GM23248 (cell line): ENCODE measurements around the gene SLC25A48. TPM values are rescaled to one million over a fixed set of nuclear protein-coding genes. Genes with fewer than 3 reads are reported as not detected.

Experiments used
- DNase-seq: peaks from one replicate; pipeline ENCODE4 v3.0.0-alpha.2; 2015
- H2AFZ ChIP-seq: fragments of 200-600 bp; sonication (generic); 2 replicates; pipeline ENCODE4 v1.6.1; 2016; ENCODE audit warnings: antibody characterized with exemption
- H3F3A ChIP-seq: fragments of 200-600 bp; sonication (generic); 2 replicates; pipeline ENCODE4 v1.6.1; 2016; ENCODE audit warnings: mild to moderate bottlenecking, antibody characterized with exemption, mixed run types; ENCODE audit not compliant: insufficient read depth
- H3K27ac ChIP-seq: fragments of 200-600 bp; sonication (generic); 2 replicates; pipeline ENCODE4 v1.5.1; 2016; ENCODE audit warnings: mild to moderate bottlenecking
- H3K27me3 ChIP-seq: fragments of 200-600 bp; sonication (generic); replicated peaks from 2 replicates; pipeline ENCODE4 v1.6.1; 2016; ENCODE audit warnings: mild to moderate bottlenecking; ENCODE audit not compliant: insufficient read depth
- H3K36me3 ChIP-seq: fragments of 200-600 bp; sonication (generic); 2 replicates; pipeline ENCODE4 v1.6.1; 2016; ENCODE audit warnings: low read depth, mild to moderate bottlenecking
- H3K4me1 ChIP-seq: fragments of 200-600 bp; sonication (generic); 2 replicates; pipeline ENCODE4 v1.6.1; 2016; ENCODE audit warnings: mild to moderate bottlenecking; ENCODE audit not compliant: insufficient read depth
- H3K4me2 ChIP-seq: fragments of 200-600 bp; sonication (generic); one replicate; pipeline ENCODE4 v1.6.1; 2016; ENCODE audit warnings: mild to moderate bottlenecking; ENCODE audit not compliant: unreplicated experiment
- H3K4me3 ChIP-seq: fragments of 200-600 bp; sonication (generic); 2 replicates; pipeline ENCODE4 v1.5.1; 2016; ENCODE audit warnings: mild to moderate bottlenecking
- H3K79me2 ChIP-seq: fragments of 200-600 bp; sonication (generic); 2 replicates; pipeline ENCODE4 v1.6.1; 2016; ENCODE audit warnings: mild to moderate bottlenecking; ENCODE audit not compliant: insufficient read depth
- H3K9ac ChIP-seq: fragments of 200-600 bp; sonication (generic); 2 replicates; pipeline ENCODE4 v1.6.1; 2016; ENCODE audit warnings: mild to moderate bottlenecking
- H3K9me2 ChIP-seq: fragments of 200-600 bp; sonication (generic); 2 replicates; pipeline ENCODE4 v1.6.1; 2016; ENCODE audit warnings: mixed run types, mild to moderate bottlenecking, moderate library complexity; ENCODE audit not compliant: insufficient read depth
- H3K9me3 ChIP-seq: fragments of 200-600 bp; sonication (generic); one replicate; pipeline ENCODE4 v1.6.1; 2017; ENCODE audit warnings: low read depth
- H4K20me1 ChIP-seq: fragments of 200-600 bp; sonication (generic); 2 replicates; pipeline ENCODE4 v1.6.0; 2016; ENCODE audit not compliant: insufficient read depth
- EZH2 ChIP-seq: fragments of 200-600 bp; sonication (generic); IDR thresholded peaks from 2 replicates; pipeline ENCODE4 v1.6.1; 2018; ENCODE audit warnings: antibody characterized with exemption, mild to moderate bottlenecking; ENCODE audit not compliant: insufficient read depth, poor library complexity, severe bottlenecking
- EZH2phosphoT487 ChIP-seq: fragments of 200-600 bp; sonication (generic); IDR thresholded peaks from 2 replicates; pipeline ENCODE4 v1.6.1; 2018; ENCODE audit warnings: antibody characterized with exemption, moderate library complexity, mild to moderate bottlenecking, low read depth; ENCODE audit not compliant: insufficient read depth
- WGBS, 2 experiments: methylation state at CpG; one replicate each; pipeline ENCODE4 v1.1.6; 2015 to 2017; ENCODE audit warnings: low lambda C conversion rate in 2 of 2, low coverage in 1 of 2; ENCODE audit errors: missing lambda C conversion rate in 2 of 2; 5-methylcytosine and 5-hydroxymethylcytosine counted together
- in situ Hi-C: fragments of 300-500 bp; cut with MboI; formaldehyde crosslinking; loops from 2 replicates; pipeline ENCODE4 v1.15.0; 2020
- polyA plus RNA-seq: library from polyadenylated mRNA; unstranded; fragments of >200 nt; fragmentation: Nextera tagmentation; extraction: Ambion mirVana; gene quantifications from 2 replicates; pipeline ENCODE4 v1.2.1, GENCODE V29; 2016
- total RNA-seq: library from RNA; depleted of rRNA; stranded (reverse); fragments of >200 nt; shearing (Covaris generic); gene quantifications from 2 replicates; pipeline ENCODE4 v1.2.3, GENCODE V29; 2014

The SLC25A48 gene
- total and polyA plus RNA-seq, 2 experiments from 2014 or later: not detected

- H3K4me2 ChIP-seq: peak overlapping the region; percentile 50
- 60 to 70% methylated on average over 13 of the region's 13 CpGs for WGBS, 2 experiments
Measured at GRCh38 chr5:135887881-135888614, 53.6 kb downstream of the SLC25A48 start.

GRCh38 chr5:135890296-135890695 lies 55.8 kb downstream of the SLC25A48 start:
- Histone ChIP-seq H3K4me3 (no peak overlapping the region), H3K9ac (no peak overlapping the region), H3K9me2 (no peaks in the 10 kb centered on the region), H2AFZ (no peak overlapping the region), H3K4me1 (0 out of 2 replicates have a peak, but pooled peaks cover 6% of the 10 kb centered on the region), H3K79me2 (no peaks in the 10 kb centered on the region), H3K4me2 (no peak overlapping the region), H3K27ac (no peak overlapping the region), H3K9me3 (no peaks in the 10 kb centered on the region), H3K27me3 (no peaks in the 10 kb centered on the region), H3F3A (no peaks in the 10 kb centered on the region), H3K36me3 (no peaks in the 10 kb centered on the region), H4K20me1 (no peaks in the 10 kb centered on the region)
- in situ Hi-C loops: loop anchor here (10.0 to 25.0 kb wide), 2 partner anchors 195 to 872 kb away; no protein-coding TSS in a partner anchor
- no peak for DNase-seq
- TF ChIP-seq EZH2 (no peak), EZH2phosphoT487 (no peak)
- WGBS, 2 experiments: 60 to 68% methylated on average over 2 of the region's 2 CpGs

More at GRCh38 chr5:135887881-135888614, 53.6 kb downstream of the SLC25A48 start:
- Histone ChIP-seq H2AFZ (no peak overlapping the region), H3F3A (no peaks in the 10 kb centered on the region), H3K9ac (no peak overlapping the region), H4K20me1 (no peaks in the 10 kb centered on the region), H3K27ac (no peak overlapping the region), H3K9me3 (no peaks in the 10 kb centered on the region), H3K27me3 (no peaks in the 10 kb centered on the region), H3K4me3 (no peak overlapping the region), H3K4me1 (0 out of 2 replicates have a peak, but pooled peaks cover 6% of the 10 kb centered on the region), H3K36me3 (no peaks in the 10 kb centered on the region), H3K79me2 (no peaks in the 10 kb centered on the region), H3K9me2 (no peaks in the 10 kb centered on the region)
- TF ChIP-seq EZH2phosphoT487 (no peak), EZH2 (no peak)
- DNase-seq: peak; percentile 74
- in situ Hi-C loops: loop anchor here (5.0 to 25.0 kb wide), 3 partner anchors 297 to 874 kb away; no protein-coding TSS in a partner anchor

GRCh38 chr5:135890867-135891266 lies 56.4 kb downstream of the SLC25A48 start:
- H3K9me3 ChIP-seq: no peaks in the 10 kb centered on the region
- no peaks in the 10 kb centered on the region for H3F3A ChIP-seq
- H3K27me3 ChIP-seq: no peaks in the 10 kb centered on the region
- H3K9ac ChIP-seq: no peak overlapping the region
- H3K9me2 ChIP-seq: no peaks in the 10 kb centered on the region
- WGBS, 2 experiments: 86 to 87% methylated on average over 5 of the region's 5 CpGs
- H3K36me3 ChIP-seq: no peaks in the 10 kb centered on the region
- H3K4me1 ChIP-seq: 0 out of 2 replicates have a peak, but pooled peaks cover 6% of the 10 kb centered on the region
- DNase-seq: no peak
- H3K27ac ChIP-seq: no peak overlapping the region
- H3K79me2 ChIP-seq: no peaks in the 10 kb centered on the region
- H3K4me3 ChIP-seq: no peak overlapping the region
- H3K4me2 ChIP-seq: no peak overlapping the region
- TF ChIP-seq EZH2: no peak
- no peak for TF ChIP-seq EZH2phosphoT487
- in situ Hi-C loops: loop anchor here (10.0 to 25.0 kb wide), 2 partner anchors 194 to 871 kb away; no protein-coding TSS in a partner anchor
- no peaks in the 10 kb centered on the region for H4K20me1 ChIP-seq
- H2AFZ ChIP-seq: no peak overlapping the region

GRCh38 chr5:135891268-135891667 lies 56.8 kb downstream of the SLC25A48 start:
- 0 out of 2 replicates have a peak, but pooled peaks cover 6% of the 10 kb centered on the region for H3K4me1 ChIP-seq
- no peak overlapping the region for H3K4me2 ChIP-seq
- no peaks in the 10 kb centered on the region for H3K27me3 ChIP-seq
- in situ Hi-C loops: loop anchor here (10.0 to 25.0 kb wide), 2 partner anchors 194 to 871 kb away; no protein-coding TSS in a partner anchor
- no peaks in the 10 kb centered on the region for H3F3A ChIP-seq
- H3K27ac ChIP-seq: no peak overlapping the region
- DNase-seq: no peak
- 58 to 62% methylated on average over 2 of the region's 2 CpGs for WGBS, 2 experiments
- H4K20me1 ChIP-seq: no peaks in the 10 kb centered on the region
- no peak overlapping the region for H3K9ac ChIP-seq
- H3K9me2 ChIP-seq: no peaks in the 10 kb centered on the region
- TF ChIP-seq EZH2phosphoT487 (no peak), EZH2 (no peak)
- H3K36me3 ChIP-seq: no peaks in the 10 kb centered on the region
- H3K4me3 ChIP-seq: no peak overlapping the region
- H3K9me3 ChIP-seq: no peaks in the 10 kb centered on the region
- H2AFZ ChIP-seq: no peak overlapping the region
- no peaks in the 10 kb centered on the region for H3K79me2 ChIP-seq
